NCI-H2196 (cell line): ENCODE data around the gene NEK7.
"Not testable (repeated sequence)": the region's sequence is repeated elsewhere in the genome, so short reads cannot be mapped to it uniquely, and the experiment has no call there.

ENCODE experiments used
- DNase-seq: peaks from one replicate; lab custom pipeline; 2025; ENCODE audit not compliant: unreplicated experiment; lab: John Stamatoyannopoulos, UW

The NEK7 gene

GRCh38 chr1:198201956-198202784 lies 45.4 kb downstream of the NEK7 start:
- no peak for DNase-seq

GRCh38 chr1:198203434-198203833 lies 46.6 kb downstream of the NEK7 start:
- no peak for DNase-seq

- DNase-seq: no peak
Observed at GRCh38 chr1:198205016-198205684, 48.4 kb downstream of the NEK7 start.

GRCh38 chr1:198206292-198206691 lies 49.5 kb downstream of the NEK7 start:
- no peak for DNase-seq

GRCh38 chr1:198211696-198212095 lies 54.9 kb downstream of the NEK7 start:
- DNase-seq: no peak

GRCh38 chr1:198212126-198212525 lies 55.3 kb downstream of the NEK7 start:
- no peak for DNase-seq

- DNase-seq: no peak
Observed at GRCh38 chr1:198212675-198213074, 55.9 kb downstream of the NEK7 start.

GRCh38 chr1:198214924-198215323 lies 58.1 kb downstream of the NEK7 start:
- DNase-seq: no peak

- DNase-seq: peak; percentile 14
Observed at GRCh38 chr1:198220428-198220827, 63.6 kb downstream of the NEK7 start.

- DNase-seq: not testable (repeated sequence)
Observed at GRCh38 chr1:198227010-198227409, 70.2 kb downstream of the NEK7 start.

- not testable (repeated sequence) for DNase-seq
Observed at GRCh38 chr1:198227454-198227853, 70.7 kb downstream of the NEK7 start.

- no peak for DNase-seq
Observed at GRCh38 chr1:198228925-198229324, 72.1 kb downstream of the NEK7 start.

GRCh38 chr1:198231779-198232178 lies 75.0 kb downstream of the NEK7 start:
- DNase-seq: no peak

- no peak for DNase-seq
Observed at GRCh38 chr1:198232378-198232777, 75.6 kb downstream of the NEK7 start.

GRCh38 chr1:198232940-198233675 lies 76.3 kb downstream of the NEK7 start:
- DNase-seq: no peak

- DNase-seq: no peak
Observed at GRCh38 chr1:198234520-198235251, 77.9 kb downstream of the NEK7 start.

GRCh38 chr1:198238121-198238520 lies 81.3 kb downstream of the NEK7 start:
- no peak for DNase-seq

GRCh38 chr1:198241553-198241952 lies 84.8 kb downstream of the NEK7 start:
- DNase-seq: no peak

- no peak for DNase-seq
Observed at GRCh38 chr1:198244772-198245171, 88.0 kb downstream of the NEK7 start.

- no peak for DNase-seq
Observed at GRCh38 chr1:198245379-198245778, 88.6 kb downstream of the NEK7 start.

GRCh38 chr1:198246337-198246736 lies 89.5 kb downstream of the NEK7 start:
- DNase-seq: no peak
